Liver (tissue), 9 donors: ENCODE measurements around the gene HOXD9. TPM values are rescaled to one million over a fixed set of nuclear protein-coding genes. Genes with fewer than 3 reads are reported as not detected.

Source experiments
- DNase-seq: peaks from one replicate; pipeline ENCODE4 v3.0.0-alpha.2; 2017; ENCODE audit warnings: low spot score
- H3K27ac ChIP-seq, 2 donors: one replicate each; pipeline ENCODE4 v1.7.0; 2013; ENCODE audit warnings: inconsistent platforms in 2 of 2, low read length in 2 of 2, control low read depth in 1 of 2, low read depth in 1 of 2, mild to moderate bottlenecking in 1 of 2
- H3K27me3 ChIP-seq, 4 donors: one replicate each; pipeline versions ENCODE4 v1.6.1 to v1.7.0; 2013; ENCODE audit warnings: low read length in 3 of 4, inconsistent platforms in 1 of 4, mild to moderate bottlenecking in 1 of 4, moderate library complexity in 1 of 4; ENCODE audit not compliant: control insufficient read depth in 4 of 4, insufficient read depth in 4 of 4
- H3K36me3 ChIP-seq, 4 donors: one replicate each; pipeline versions ENCODE4 v1.6.1 to v1.7.0; 2013; ENCODE audit warnings: low read length in 3 of 4, mild to moderate bottlenecking in 3 of 4, low read depth in 1 of 4, moderate library complexity in 1 of 4; ENCODE audit not compliant: control insufficient read depth in 4 of 4, insufficient read depth in 3 of 4
- H3K4me1 ChIP-seq, 4 donors: one replicate each; pipeline versions ENCODE4 v1.6.1 to v1.7.0; 2013; ENCODE audit warnings: low read length in 3 of 4, mild to moderate bottlenecking in 3 of 4, moderate library complexity in 1 of 4; ENCODE audit not compliant: control insufficient read depth in 4 of 4, insufficient read depth in 4 of 4
- H3K4me3 ChIP-seq, 3 donors: one replicate each; pipeline versions ENCODE4 v1.6.1 to v1.7.0; 2013; ENCODE audit warnings: low read length in 3 of 3, control low read depth in 1 of 3, low read depth in 1 of 3, mild to moderate bottlenecking in 1 of 3
- H3K9ac ChIP-seq, 2 donors: one replicate each; pipeline ENCODE4 v1.7.0; 2013; ENCODE audit warnings: low read length in 2 of 2, mild to moderate bottlenecking in 2 of 2, moderate library complexity in 2 of 2, control low read depth in 1 of 2, low read depth in 1 of 2
- H3K9me3 ChIP-seq, 4 donors: one replicate each; pipeline versions ENCODE4 v1.6.1 to v1.7.0; 2013; ENCODE audit warnings: low read length in 3 of 4; ENCODE audit not compliant: control insufficient read depth in 4 of 4
- ATF3 ChIP-seq: IDR thresholded peaks from 2 replicates; pipeline ENCODE4 v1.6.1; 2016; ENCODE audit warnings: antibody characterized with exemption
- CTCF ChIP-seq: fragments of 150-350 bp; IDR thresholded peaks from 2 replicates; pipeline ENCODE4 v1.5.1; 2017; ENCODE audit warnings: improper control_type of control experiment, low read depth, low read length; ENCODE audit not compliant: missing input control
- EGR1 ChIP-seq, 2 donors: IDR thresholded peaks; 2 replicates each; pipeline ENCODE4 v1.6.1; 2016 to 2018; ENCODE audit warnings: antibody characterized with exemption in 2 of 2, low read depth in 2 of 2
- FOXA1 ChIP-seq: IDR thresholded peaks from 2 replicates; pipeline ENCODE4 v1.6.1; 2016; ENCODE audit warnings: antibody characterized with exemption
- FOXA2 ChIP-seq: IDR thresholded peaks from 2 replicates; pipeline ENCODE4 v1.6.1; 2016; ENCODE audit warnings: antibody characterized with exemption
- GABPA ChIP-seq, 2 donors: IDR thresholded peaks in 1 of 2; conservative IDR thresholded peaks in 1 of 2; 2 replicates each; pipeline ENCODE4 v1.6.1; 2016; ENCODE audit warnings: antibody characterized with exemption in 2 of 2, mild to moderate bottlenecking in 1 of 2, moderate library complexity in 1 of 2
- HNF4A ChIP-seq, 2 donors: conservative IDR thresholded peaks; 2 replicates each; pipeline ENCODE4 v1.6.1; 2016; ENCODE audit warnings: antibody characterized with exemption in 2 of 2, mild to moderate bottlenecking in 2 of 2
- HNF4G ChIP-seq: IDR thresholded peaks from 2 replicates; pipeline ENCODE4 v1.6.1; 2016; ENCODE audit warnings: antibody characterized with exemption
- JUND ChIP-seq, 2 donors: IDR thresholded peaks; 2 replicates each; pipeline ENCODE4 v1.6.1; 2016; ENCODE audit warnings: antibody characterized with exemption in 2 of 2
- MAX ChIP-seq: IDR thresholded peaks from 2 replicates; pipeline ENCODE4 v1.6.1; 2016; ENCODE audit warnings: antibody characterized with exemption
- NR2F2 ChIP-seq: IDR thresholded peaks from 2 replicates; pipeline ENCODE4 v1.6.1; 2016; ENCODE audit warnings: antibody characterized with exemption
- RAD21 ChIP-seq, 2 donors: IDR thresholded peaks; 2 replicates each; pipeline ENCODE4 v1.6.1; 2016; ENCODE audit warnings: antibody characterized with exemption in 2 of 2, mild to moderate bottlenecking in 2 of 2
- REST ChIP-seq: IDR thresholded peaks from 2 replicates; pipeline ENCODE4 v1.6.1; 2016; ENCODE audit warnings: antibody characterized with exemption, mild to moderate bottlenecking
- RXRA ChIP-seq, 2 donors: IDR thresholded peaks; 2 replicates each; pipeline ENCODE4 v1.6.1; 2017 to 2018; ENCODE audit warnings: antibody characterized with exemption in 2 of 2, mild to moderate bottlenecking in 1 of 2
- SP1 ChIP-seq: IDR thresholded peaks from 2 replicates; pipeline ENCODE4 v1.6.1; 2018; ENCODE audit warnings: antibody characterized with exemption, mild to moderate bottlenecking
- TAF1 ChIP-seq: conservative IDR thresholded peaks from 2 replicates; pipeline ENCODE4 v1.6.1; 2016; ENCODE audit warnings: antibody characterized with exemption, mild to moderate bottlenecking
- YY1 ChIP-seq: IDR thresholded peaks from 2 replicates; pipeline ENCODE4 v1.6.1; 2016; ENCODE audit warnings: antibody characterized with exemption, mild to moderate bottlenecking
- ZBTB33 ChIP-seq: IDR thresholded peaks from 2 replicates; pipeline ENCODE4 v1.6.1; 2016; ENCODE audit warnings: antibody characterized with exemption
- WGBS: extraction: QIAGEN DNeasy Blood & Tissue Kit; methylation state at CpG from one replicate; pipeline ENCODE4 v1.1.7; 2013; 5-methylcytosine and 5-hydroxymethylcytosine counted together
- polyA plus RNA-seq, 2 donors: library from polyadenylated mRNA; stranded (reverse) in 1 of 2; unstranded in 1 of 2; fragments of 200-250 nt in 1 of 2; fragments of >200 nt in 1 of 2; fragmentation: Nextera tagmentation in 1 of 2; extraction: Ambion mirVana in 1 of 2; gene quantifications; one replicate each; pipeline versions ENCODE4 v1.2.1 to v1.2.3, GENCODE V29; 2013 to 2015
- total RNA-seq, 2 donors: library from RNA; depleted of rRNA; stranded (reverse); fragments of >200 nt; gene quantifications; one replicate each; pipeline ENCODE4 v1.2.3, GENCODE V29; 2014
- donor health status: healthy.
- donor health status: healthy.
- donor health status: healthy.
- donor health status: healthy.
- donor health status: healthy.

The HOXD9 gene
- total and polyA plus RNA-seq, 4 donors: 0.07 TPM; not detected in 3

- DNase-seq: no peak
- 20% methylated on average over 4 of the region's 4 CpGs for WGBS
- Histone ChIP-seq H3K27ac (no peak overlapping the region), H3K27me3 (peaks cover 10 to 64% (median 24%) of the 10 kb centered on the region in 4 donors), H3K9me3 (peaks cover 0 to 11% (median 0%) of the 10 kb centered on the region in 4 donors), H3K9ac (no peak overlapping the region), H3K4me3 (no peak overlapping the region), H3K4me1 (peaks cover 4 to 22% (median 11%) of the 10 kb centered on the region in 4 donors), H3K36me3 (no peaks in the 10 kb centered on the region)
- TF ChIP-seq FOXA2: no peak
- TF ChIP-seq RXRA (IDR thresholded peaks at IDR 0.05): no peak
- TF ChIP-seq TAF1: no peak
- TF ChIP-seq HNF4A (conservative IDR thresholded peaks at IDR 0.05): no peak
- no peak for TF ChIP-seq ZBTB33
- TF ChIP-seq NR2F2: no peak
- no peak for TF ChIP-seq FOXA1
- TF ChIP-seq YY1: no peak
- no peak for TF ChIP-seq HNF4G
- no peak for TF ChIP-seq REST
- no peak for TF ChIP-seq EGR1 (IDR thresholded peaks at IDR 0.05; ENCODE audit: low read depth in 2 of 2)
- no peak for TF ChIP-seq GABPA (IDR thresholded peaks at IDR 0.05 in 1 of 2, conservative IDR thresholded peaks at IDR 0.05 in 1 of 2)
- TF ChIP-seq CTCF: no peak
- no peak for TF ChIP-seq SP1
- TF ChIP-seq RAD21 (IDR thresholded peaks at IDR 0.05): no peak
- no peak for TF ChIP-seq JUND (IDR thresholded peaks at IDR 0.05)
Measured at GRCh38 chr2:176134035-176134434, 11.5 kb downstream of the HOXD9 start.

- peaks cover 12 to 64% (median 27%) of the 10 kb centered on the region in 4 donors for H3K27me3 ChIP-seq
- no peak for DNase-seq
- no peak overlapping the region for H3K9ac ChIP-seq
Measured at GRCh38 chr2:176135035-176135440, 12.5 kb downstream of the HOXD9 start.

More at GRCh38 chr2:176135035-176135440, 12.5 kb downstream of the HOXD9 start:
- Histone ChIP-seq H3K27ac (no peak overlapping the region), H3K9me3 (peaks cover 0 to 11% (median 0%) of the 10 kb centered on the region in 4 donors), H3K4me3 (no peak overlapping the region), H3K4me1 (peaks cover 5 to 19% (median 10%) of the 10 kb centered on the region in 4 donors), H3K36me3 (no peaks in the 10 kb centered on the region)
- TF ChIP-seq RAD21 (IDR thresholded peaks at IDR 0.05) (peak in 1 of 2 donors; percentile 9), EGR1 (IDR thresholded peaks at IDR 0.05; ENCODE audit: low read depth in 2 of 2) (no peak), FOXA2 (no peak), REST (no peak), FOXA1 (no peak), ATF3 (no peak), MAX (no peak)
